ENCODE data around the gene SLC44A3.

DNA sequence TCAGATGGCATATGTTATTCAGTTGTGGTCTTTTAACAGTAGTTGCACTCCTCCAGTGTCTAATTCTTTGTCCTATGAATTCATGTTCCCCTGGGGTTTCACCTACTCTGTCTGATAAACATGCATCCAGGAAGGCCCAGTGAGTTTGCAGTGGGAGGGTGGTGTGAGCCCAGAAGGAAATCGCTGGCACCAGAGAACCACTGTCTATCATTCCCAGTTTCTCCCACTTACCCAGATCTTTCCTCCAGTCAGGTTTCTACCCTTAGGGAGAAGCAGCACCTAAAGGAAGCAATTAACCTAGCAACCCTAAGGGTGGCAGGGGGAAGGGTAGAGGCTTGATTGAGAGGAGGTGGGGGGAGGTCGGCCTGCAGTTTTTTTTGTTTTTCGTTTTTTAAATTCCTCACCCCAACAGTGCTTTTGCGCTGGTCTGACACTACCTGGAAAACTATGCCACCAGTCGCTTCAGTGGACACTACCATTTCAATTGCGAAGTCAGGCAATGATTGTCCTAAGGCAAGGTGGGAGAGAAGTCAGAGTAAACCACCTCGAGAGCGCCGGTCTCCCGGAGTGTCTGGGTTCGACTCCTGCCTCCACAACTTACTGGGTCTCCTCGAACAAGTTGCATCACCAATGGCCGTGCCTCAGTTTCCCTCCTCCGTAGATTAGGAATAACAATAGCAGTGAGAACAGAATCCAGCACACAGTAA lies 766 bp upstream of the SLC44A3 start:
- no peak for TF ChIP-seq CTCF (IDR thresholded peaks at IDR 0.05)
- TF ChIP-seq ZFX (IDR thresholded peaks at IDR 0.05; ENCODE audit: borderline replicate concordance), result no peak
